HG02884 (cell line): ENCODE data around the gene FGD3.

ENCODE experiments used
- ATAC-seq: cut with Tn5 transposase; IDR thresholded peaks from one replicate; pipeline ENCODE4 v1.9.1; 2021; ENCODE audit warnings: mild to moderate bottlenecking, moderate library complexity; ENCODE audit not compliant: unreplicated experiment

FGD3 gene

GRCh38 chr9:93048566-93049448, 101.5 kb downstream of the FGD3 start:
- ATAC-seq, result no peak

GRCh38 chr9:93049491-93049890, 102.2 kb downstream of the FGD3 start:
- ATAC-seq, result no peak

DNA sequence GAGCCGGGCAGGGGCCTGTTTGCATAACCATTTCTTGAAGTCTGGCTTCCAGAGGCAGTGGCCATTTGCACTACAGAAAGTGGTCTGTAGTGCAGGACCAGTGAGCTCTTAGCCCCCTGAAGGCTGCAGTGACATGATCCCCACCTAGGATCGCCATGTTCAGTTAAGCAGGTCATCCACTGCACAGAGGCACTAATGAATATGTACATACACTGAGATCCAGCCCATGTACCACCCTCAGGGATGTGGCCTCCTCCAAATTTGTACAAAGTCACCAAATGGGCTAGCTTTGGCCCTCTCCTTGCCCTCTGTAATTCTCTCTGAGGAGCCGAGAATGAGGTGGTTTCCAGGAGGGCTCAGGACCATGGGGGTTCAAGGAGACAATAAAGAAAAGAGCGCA, 102.9 kb downstream of the FGD3 start:
- ATAC-seq, result no peak

- no peak for ATAC-seq
These were observed 104.4 kb downstream of the FGD3 start for GRCh38 chr9:93051680-93052089.

GRCh38 chr9:93052791-93053540, 105.6 kb downstream of the FGD3 start:
- ATAC-seq, result no peak

DNA sequence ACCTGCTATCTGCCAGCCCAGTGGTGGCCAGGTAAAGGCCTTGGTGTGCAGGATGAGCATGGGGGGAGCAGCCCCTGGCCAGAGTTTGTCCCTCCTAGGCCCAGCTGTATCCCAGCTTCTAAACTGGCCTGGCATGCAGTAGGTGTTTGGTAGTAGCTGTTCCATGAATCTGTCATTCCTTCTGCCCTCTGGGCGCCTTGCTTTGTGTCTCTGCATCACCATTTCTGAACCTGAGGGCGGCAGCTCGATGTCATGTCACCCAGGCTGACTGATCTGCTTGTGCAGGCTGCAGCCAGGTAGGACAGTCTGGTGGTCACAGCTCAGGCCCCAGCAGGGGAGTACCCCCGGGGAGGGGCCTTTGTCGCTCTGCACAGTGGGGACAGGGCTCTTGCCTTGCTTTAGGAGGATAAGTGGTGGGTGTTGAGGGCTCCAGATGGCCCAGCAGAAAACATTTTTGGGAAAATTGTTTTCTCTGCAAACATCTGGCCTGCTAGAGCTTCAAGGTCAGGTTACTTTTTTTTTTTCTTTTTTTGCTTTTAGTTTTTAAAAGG, 106.5 kb downstream of the FGD3 start:
- ATAC-seq, result no peak

GRCh38 chr9:93054758-93055704, 107.7 kb downstream of the FGD3 start:
- ATAC-seq, result no peak

- ATAC-seq, result no peak
These were observed 109.8 kb downstream of the FGD3 start for GRCh38 chr9:93057042-93057702.

DNA sequence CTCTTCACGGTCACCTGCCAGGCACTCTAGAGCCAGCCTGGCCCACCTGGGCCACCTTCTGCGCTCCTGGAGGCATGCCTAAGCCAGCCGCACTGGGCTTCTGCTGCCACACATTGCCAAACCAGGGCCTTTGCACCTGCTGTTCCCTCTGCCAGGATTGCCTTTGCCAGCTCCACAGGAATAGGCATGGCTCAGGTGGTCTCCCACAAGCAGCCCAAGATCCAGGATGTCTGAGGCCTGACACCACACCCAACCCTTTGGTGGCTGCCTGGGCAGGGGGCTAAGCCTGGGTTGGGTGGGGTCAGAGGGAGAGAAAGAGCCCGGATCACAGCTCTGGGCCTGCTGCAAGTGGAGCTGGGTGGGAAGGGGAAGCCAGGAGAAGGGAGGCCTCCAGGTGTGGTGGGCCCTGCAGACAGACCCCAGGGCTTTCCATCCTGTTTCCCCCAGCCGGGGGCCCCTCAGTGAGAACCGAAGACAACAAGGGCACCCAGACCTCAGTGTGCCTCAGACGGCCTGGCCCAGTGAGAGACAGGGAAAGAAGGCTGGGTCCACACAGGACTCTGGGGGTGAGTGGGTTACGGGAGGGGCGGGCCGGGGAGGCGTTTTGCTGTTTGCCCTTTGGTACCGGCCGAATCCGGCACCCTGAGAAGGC, 110.5 kb downstream of the FGD3 start:
- no peak for ATAC-seq

DNA sequence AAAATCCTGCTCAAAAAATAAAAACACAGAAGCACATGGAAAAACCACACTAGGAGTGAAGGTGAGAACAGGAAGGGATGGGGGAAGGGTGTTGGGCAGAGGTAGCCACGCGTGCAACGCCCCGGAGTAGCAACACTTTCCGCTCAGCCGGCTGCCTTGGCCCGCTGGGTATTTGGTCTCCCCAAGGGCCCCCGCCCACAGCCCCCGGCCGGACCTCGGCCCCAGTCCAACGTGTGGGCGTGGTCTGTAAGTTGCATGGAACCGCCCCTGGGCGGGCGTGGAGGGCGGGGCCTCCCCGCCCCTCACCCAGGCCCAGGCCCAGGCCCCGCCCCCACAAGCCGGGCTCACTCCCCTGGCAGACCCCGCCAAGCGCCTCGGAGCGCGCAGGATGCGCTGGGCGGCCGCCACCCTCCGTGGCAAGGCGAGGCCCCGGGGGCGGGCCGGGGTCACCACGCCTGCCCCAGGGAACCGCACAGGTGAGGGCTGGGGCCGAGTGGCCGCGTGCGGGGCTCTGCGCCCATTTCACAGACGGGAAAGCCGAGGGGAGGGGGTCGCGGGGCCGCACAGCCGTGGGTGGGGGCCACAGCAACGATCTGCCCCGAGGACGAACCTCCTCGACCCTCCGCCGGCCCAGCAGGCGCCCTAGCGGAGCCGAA, 111.2 kb downstream of the FGD3 start, which contains the start of gene SUSD3:
TSS of gene SUSD3 (plus strand) at position 347 of the 656 bp plus-strand sequence. CDS start at position 389, 42 bp downstream.
- ATAC-seq, result no peak

- no peak for ATAC-seq
These were observed 111.8 kb downstream of the FGD3 start for GRCh38 chr9:93059011-93059714.

- no peak for ATAC-seq
These were observed 112.6 kb downstream of the FGD3 start for GRCh38 chr9:93059715-93060578.

- ATAC-seq, result no peak
These were observed 113.5 kb downstream of the FGD3 start for GRCh38 chr9:93060746-93061259.

DNA sequence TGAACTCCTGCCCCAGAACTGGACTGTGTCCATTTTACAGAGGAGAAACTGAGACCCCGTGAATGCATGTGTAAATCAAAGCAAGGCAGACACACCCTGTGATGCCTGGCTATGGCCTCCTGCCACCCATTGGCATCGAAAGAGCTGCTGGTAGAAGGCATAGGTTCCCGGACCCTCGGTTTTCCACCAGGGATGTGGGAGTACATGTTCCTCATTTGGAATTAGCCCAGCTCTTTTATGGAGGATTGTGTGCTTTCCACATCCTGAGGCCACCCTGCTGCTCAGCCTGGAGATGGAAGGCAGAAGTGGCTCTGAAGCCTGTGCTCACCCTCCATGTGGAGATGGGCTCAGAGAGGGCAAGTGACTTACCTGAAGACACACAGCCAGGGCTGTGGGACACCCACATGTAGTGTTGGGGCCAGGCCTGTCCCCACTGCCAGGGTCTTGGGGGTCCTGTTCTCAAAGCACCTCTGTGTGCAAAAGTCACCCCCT, 114.0 kb downstream of the FGD3 start:
- ATAC-seq, result no peak

GRCh38 chr9:93061791-93062763, 114.8 kb downstream of the FGD3 start:
- ATAC-seq, result no peak
